K562 (cell line): ENCODE results near the gene ING5. TPM values are rescaled to one million over a fixed set of nuclear protein-coding genes. Genes with fewer than 3 reads are reported as not detected.
A peak's percentile ranks its signal among the peaks of the same experiment; 100 is the strongest.

ENCODE experiments used
- ATAC-seq: fragments of 200-7000 bp; cut with Tn5 transposase; 3 replicates; pipeline ENCODE4 v1.9.1; 2020; ENCODE audit warnings: moderate library complexity
- BruUV-seq: library from RNA; stranded (reverse); fragments of 400-500 nt; replicated peaks from 2 replicates; lab custom pipeline; 2021; lab: Mats Ljungman, UMichigan
- CTCF ChIA-PET: fragments of 300-600 bp; formaldehyde crosslinking; extraction: SDS; loops from one replicate; lab custom pipeline; 2021; ENCODE audit warnings: low intra/inter-chr PET ratio; lab: Yijun Ruan, JAX
- POLR2A ChIA-PET: fragments of 300-600, 350-650 bp; sonication (Branson Sonifier 250); formaldehyde crosslinking; extraction: SDS; loops from one replicate; lab custom pipeline; 2021; ENCODE audit warnings: antibody characterized with exemption, inconsistent platforms; lab: Yijun Ruan, JAX
- DNase-seq, 4 experiments: peaks; one replicate each; pipeline versions ENCODE4 v3.0.0 to v3.0.0-alpha.2; 2011 to 2018; ENCODE audit warnings: low spot score in 3 of 4, mixed read lengths in 3 of 4; ENCODE audit errors: extremely low read depth in 1 of 4
- FAIRE-seq: peaks from 2 replicates; lab custom pipeline; 2011; peaks lifted over from hg19 to GRCh38; lab: Jason Lieb, UNC
- H2AFZ ChIP-seq: 2 replicates; pipeline ENCODE4 v1.6.0; 2011; ENCODE audit warnings: low read depth, low read length, control low read depth, inconsistent platforms
- H3K27ac ChIP-seq: fragments of 200-600 bp; 3 replicates; pipeline ENCODE4 v1.8.0; 2011; ENCODE audit warnings: low read depth, mild to moderate bottlenecking, control low read depth, inconsistent platforms, low read length, moderate library complexity, mixed read lengths; ENCODE audit errors: extremely low read depth
- H3K27me3 ChIP-seq, 2 experiments: fragments of 300-600 bp in 1 of 2; 2 replicates in 1 of 2; 3 replicates in 1 of 2; pipeline versions ENCODE4 v1.6.0 to v1.8.0; 2011; ENCODE audit warnings: inconsistent platforms in 2 of 2, low read length in 2 of 2, mild to moderate bottlenecking in 1 of 2, mixed read lengths in 1 of 2, moderate library complexity in 1 of 2; ENCODE audit not compliant: control insufficient read depth in 2 of 2, insufficient read depth in 2 of 2
- H3K36me3 ChIP-seq: fragments of 300-600 bp; 3 replicates; pipeline ENCODE4 v1.8.0; 2011; ENCODE audit warnings: mild to moderate bottlenecking, low read length, inconsistent platforms; ENCODE audit not compliant: control insufficient read depth, insufficient read depth
- H3K4me1 ChIP-seq, 2 experiments: fragments of 200-600 bp in 1 of 2; replicated peaks in 1 of 2; 2 replicates in 1 of 2; 3 replicates in 1 of 2; pipeline versions ENCODE4 v1.5.1 to v1.8.0; 2011; ENCODE audit warnings: inconsistent platforms in 2 of 2, low read length in 2 of 2, mild to moderate bottlenecking in 1 of 2, mixed read lengths in 1 of 2, moderate library complexity in 1 of 2; ENCODE audit not compliant: control insufficient read depth in 2 of 2, insufficient read depth in 2 of 2
- H3K4me2 ChIP-seq: 2 replicates; pipeline ENCODE4 v1.6.1; 2011; ENCODE audit warnings: low read length, control low read depth, inconsistent platforms, mixed read lengths; ENCODE audit not compliant: insufficient read depth
- H3K4me3 ChIP-seq: fragments of 200-600 bp; sonication (generic), shearing (Covaris generic); 2 replicates; pipeline ENCODE4 v1.5.1; 2016; ENCODE audit warnings: control low read depth, inconsistent platforms
- H3K79me2 ChIP-seq: fragments of 200-600 bp; 3 replicates; pipeline ENCODE4 v1.8.0; 2011; ENCODE audit warnings: low read length, inconsistent platforms; ENCODE audit not compliant: control insufficient read depth, insufficient read depth
- H3K9ac ChIP-seq, 2 experiments: 2 replicates each; pipeline versions ENCODE4 v1.6.0 to v1.6.1; 2011; ENCODE audit warnings: low read depth in 2 of 2, low read length in 2 of 2, control low read depth in 1 of 2, inconsistent platforms in 1 of 2, mild to moderate bottlenecking in 1 of 2, mixed read lengths in 1 of 2; ENCODE audit not compliant: insufficient read depth in 1 of 2
- H3K9me1 ChIP-seq: one replicate; pipeline ENCODE4 v1.6.0; 2011; ENCODE audit warnings: inconsistent platforms, mild to moderate bottlenecking, low read length, moderate library complexity; ENCODE audit not compliant: control insufficient read depth, insufficient read depth
- H3K9me3 ChIP-seq: replicated peaks from 2 replicates; pipeline ENCODE4 v1.5.1; 2011; ENCODE audit warnings: low read depth, low read length, inconsistent platforms; ENCODE audit not compliant: control insufficient read depth, insufficient read depth
- H4K20me1 ChIP-seq: replicated peaks from 2 replicates; pipeline ENCODE4 v1.6.1; 2011; ENCODE audit warnings: low read length, inconsistent platforms, mixed read lengths; ENCODE audit not compliant: control insufficient read depth, insufficient read depth
- EP300 ChIP-seq: IDR thresholded peaks from 2 replicates; pipeline ENCODE4 v1.6.1; 2012; ENCODE audit warnings: low read length, improper control_type of control experiment
- FOXP1 ChIP-seq: sonication (generic); formaldehyde crosslinking; IDR thresholded peaks from 2 replicates; pipeline ENCODE4 v1.8.0; 2022; ENCODE audit warnings: mild to moderate bottlenecking, missing genetic modification reagents
- NUFIP1 ChIP-seq: fragments of 450-650 bp; IDR thresholded peaks from 2 replicates; pipeline ENCODE4 v1.6.1; 2018; ENCODE audit not compliant: partially characterized antibody
- POLR2AphosphoS2 ChIP-seq: IDR thresholded peaks from 2 replicates; pipeline ENCODE4 v1.6.1; 2012; ENCODE audit warnings: low read length, improper control_type of control experiment
- RUNX1 ChIP-seq: sonication (generic); IDR thresholded peaks from 2 replicates; pipeline ENCODE4 v1.6.1; 2016; ENCODE audit warnings: antibody characterized with exemption, low read depth
- SMARCA4 ChIP-seq: fragments of 450-650 bp; IDR thresholded peaks from 2 replicates; pipeline ENCODE4 v1.6.1; 2016
- TAF15 ChIP-seq: fragments of 200-400 bp; formaldehyde crosslinking; IDR thresholded peaks from 2 replicates; pipeline ENCODE4 v1.6.1; 2017; ENCODE audit warnings: mild to moderate bottlenecking, low read depth, low read length, moderate library complexity
- ZNF217 ChIP-seq: sonication (generic); formaldehyde crosslinking; IDR thresholded peaks from 2 replicates; pipeline ENCODE4 v1.8.0; 2022; ENCODE audit warnings: mild to moderate bottlenecking, missing genetic modification reagents
- WGBS: fragments of 100-300 bp; shearing (Covaris generic); methylation state at CpG from one replicate; pipeline ENCODE4 v1.1.6; 2016; ENCODE audit warnings: low coverage, mixed read lengths; ENCODE audit not compliant: insufficient coverage; ENCODE audit errors: missing lambda C conversion rate; 5-methylcytosine and 5-hydroxymethylcytosine counted together
- in situ Hi-C: fragments of 300-500 bp; cut with MboI; formaldehyde crosslinking; loops from 4 replicates; pipeline ENCODE4 v1.15.0; 2018; ENCODE audit warnings: inconsistent platforms, mixed read lengths
- intact Hi-C: fragments of 100-400 bp; cut with micrococcal nuclease; formaldehyde crosslinking; loops from 2 replicates; pipeline ENCODE4 v1.14.2; 2022
- polyA plus RNA-seq, 8 experiments: library from polyadenylated mRNA; depleted of rRNA in 4 of 8; stranded (reverse) in 5 of 8; unstranded in 3 of 8; fragments of >200 nt; fragmentation: Nextera tagmentation in 2 of 8; fragmentation: Illumina TruSeq in 1 of 8; extraction: Ambion mirVana in 2 of 8; extraction: Trizol in 1 of 8; gene quantifications; 2 replicates each; pipeline versions ENCODE4 v1.2.1 to v1.2.3, GENCODE V29; 2011 to 2014; ENCODE audit warnings: inconsistent platforms in 1 of 8, missing spikeins in 1 of 8
- total RNA-seq, 7 experiments: library from RNA; depleted of rRNA in 6 of 7; stranded (reverse); fragments of >200 nt in 6 of 7; fragmentation: Illumina TruSeq in 2 of 7; extraction: Trizol in 2 of 7; gene quantifications; 2 replicates each; pipeline versions ENCODE4 v1.2.1 to v1.2.3, GENCODE V29; 2011 to 2021; ENCODE audit warnings: low replicate concordance in 1 of 7
- TF ChIP-seq, protein P1 (sequence below): fragments of 200-400 bp; formaldehyde crosslinking; IDR thresholded peaks from 2 replicates; pipeline ENCODE4 v1.6.1; 2017; ENCODE audit warnings: mild to moderate bottlenecking, low read depth, low read length, moderate library complexity
- TF ChIP-seq, protein P2 (sequence below): fragments of 250-450 bp; sonication (Bioruptor Pico); IDR thresholded peaks from 2 replicates; pipeline ENCODE4 v1.4.0; 2020; ENCODE audit warnings: mild to moderate bottlenecking
- TF ChIP-seq, protein P3 (sequence below), 3 experiments: IDR thresholded peaks in 2 of 3; conservative IDR thresholded peaks in 1 of 3; 2 replicates each; pipeline ENCODE4 v1.5.1; 2011 to 2012; ENCODE audit warnings: low read length in 3 of 3, mild to moderate bottlenecking in 3 of 3, control low read depth in 2 of 3, improper control_type of control experiment in 1 of 3, inconsistent platforms in 1 of 3, low read depth in 1 of 3, mixed read lengths in 1 of 3, moderate library complexity in 1 of 3; ENCODE audit not compliant: insufficient read depth in 2 of 3

ING5 gene
- total and polyA plus RNA-seq, 9 of the 15 experiments (the other 6 are each of a cell fraction or from before 2014, with no cell fraction given), result 10.4 to 53.3 (median 27.9) TPM

DNA sequence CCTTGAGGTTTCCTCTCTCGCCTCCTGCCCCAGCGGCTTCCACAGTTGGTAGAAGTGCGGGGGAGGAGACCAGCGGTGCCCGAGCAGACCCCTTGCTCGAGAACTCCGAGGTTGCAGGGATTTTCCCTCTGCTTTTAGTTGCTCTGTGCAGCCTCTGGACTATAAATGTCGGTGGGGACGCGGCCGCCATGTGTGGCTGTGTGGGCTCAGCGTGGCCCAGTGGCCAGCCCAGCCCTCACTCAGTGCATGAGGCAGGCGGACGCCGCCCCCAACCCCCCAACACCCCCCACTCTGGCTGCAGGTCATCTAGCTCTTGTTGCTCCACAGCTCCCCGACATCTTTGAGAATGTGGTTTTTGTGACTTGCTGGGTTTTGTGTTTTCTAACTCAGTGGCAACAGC lies 17.3 kb downstream of the ING5 start:
- no peaks in the 10 kb centered on the region for H3K9me3 ChIP-seq
- H3K79me2 ChIP-seq, result no peaks in the 10 kb centered on the region
- H2AFZ ChIP-seq, result no peak overlapping the region
- intact Hi-C loops (no loop called here), in situ Hi-C loops (no loop called here)
- ATAC-seq (no peak), FAIRE-seq (no peak), DNase-seq (peak in 1 of 4 experiments; percentile 2)
- peaks cover 69% of the 10 kb centered on the region; the same call in 2 of the 3 replicates for H3K36me3 ChIP-seq
- WGBS, result 90% methylated on average over 4 of the region's 16 CpGs
- no peak overlapping the region for H3K4me3 ChIP-seq
- CTCF ChIA-PET, result no interaction called here
- POLR2A ChIA-PET, result no interaction called here
- TF ChIP-seq ZNF217 (CRISPR knock-in tag) (no peak), RUNX1 (no peak), FOXP1 (CRISPR knock-in tag) (no peak), NUFIP1 (no peak), EP300 (no peak), POLR2AphosphoS2 (no peak), TAF15 (no peak), SMARCA4 (no peak)
- TF ChIP-seq, protein P1, sequence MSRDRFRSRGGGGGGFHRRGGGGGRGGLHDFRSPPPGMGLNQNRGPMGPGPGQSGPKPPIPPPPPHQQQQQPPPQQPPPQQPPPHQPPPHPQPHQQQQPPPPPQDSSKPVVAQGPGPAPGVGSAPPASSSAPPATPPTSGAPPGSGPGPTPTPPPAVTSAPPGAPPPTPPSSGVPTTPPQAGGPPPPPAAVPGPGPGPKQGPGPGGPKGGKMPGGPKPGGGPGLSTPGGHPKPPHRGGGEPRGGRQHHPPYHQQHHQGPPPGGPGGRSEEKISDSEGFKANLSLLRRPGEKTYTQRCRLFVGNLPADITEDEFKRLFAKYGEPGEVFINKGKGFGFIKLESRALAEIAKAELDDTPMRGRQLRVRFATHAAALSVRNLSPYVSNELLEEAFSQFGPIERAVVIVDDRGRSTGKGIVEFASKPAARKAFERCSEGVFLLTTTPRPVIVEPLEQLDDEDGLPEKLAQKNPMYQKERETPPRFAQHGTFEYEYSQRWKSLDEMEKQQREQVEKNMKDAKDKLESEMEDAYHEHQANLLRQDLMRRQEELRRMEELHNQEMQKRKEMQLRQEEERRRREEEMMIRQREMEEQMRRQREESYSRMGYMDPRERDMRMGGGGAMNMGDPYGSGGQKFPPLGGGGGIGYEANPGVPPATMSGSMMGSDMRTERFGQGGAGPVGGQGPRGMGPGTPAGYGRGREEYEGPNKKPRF, result no peak
- TF ChIP-seq, protein P2, sequence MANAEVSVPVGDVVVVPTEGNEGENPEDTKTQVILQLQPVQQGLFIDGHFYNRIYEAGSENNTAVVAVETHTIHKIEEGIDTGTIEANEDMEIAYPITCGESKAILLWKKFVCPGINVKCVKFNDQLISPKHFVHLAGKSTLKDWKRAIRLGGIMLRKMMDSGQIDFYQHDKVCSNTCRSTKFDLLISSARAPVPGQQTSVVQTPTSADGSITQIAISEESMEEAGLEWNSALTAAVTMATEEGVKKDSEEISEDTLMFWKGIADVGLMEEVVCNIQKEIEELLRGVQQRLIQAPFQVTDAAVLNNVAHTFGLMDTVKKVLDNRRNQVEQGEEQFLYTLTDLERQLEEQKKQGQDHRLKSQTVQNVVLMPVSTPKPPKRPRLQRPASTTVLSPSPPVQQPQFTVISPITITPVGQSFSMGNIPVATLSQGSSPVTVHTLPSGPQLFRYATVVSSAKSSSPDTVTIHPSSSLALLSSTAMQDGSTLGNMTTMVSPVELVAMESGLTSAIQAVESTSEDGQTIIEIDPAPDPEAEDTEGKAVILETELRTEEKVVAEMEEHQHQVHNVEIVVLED (CRISPR knock-in tag), result no peak
- TF ChIP-seq, protein P3, sequence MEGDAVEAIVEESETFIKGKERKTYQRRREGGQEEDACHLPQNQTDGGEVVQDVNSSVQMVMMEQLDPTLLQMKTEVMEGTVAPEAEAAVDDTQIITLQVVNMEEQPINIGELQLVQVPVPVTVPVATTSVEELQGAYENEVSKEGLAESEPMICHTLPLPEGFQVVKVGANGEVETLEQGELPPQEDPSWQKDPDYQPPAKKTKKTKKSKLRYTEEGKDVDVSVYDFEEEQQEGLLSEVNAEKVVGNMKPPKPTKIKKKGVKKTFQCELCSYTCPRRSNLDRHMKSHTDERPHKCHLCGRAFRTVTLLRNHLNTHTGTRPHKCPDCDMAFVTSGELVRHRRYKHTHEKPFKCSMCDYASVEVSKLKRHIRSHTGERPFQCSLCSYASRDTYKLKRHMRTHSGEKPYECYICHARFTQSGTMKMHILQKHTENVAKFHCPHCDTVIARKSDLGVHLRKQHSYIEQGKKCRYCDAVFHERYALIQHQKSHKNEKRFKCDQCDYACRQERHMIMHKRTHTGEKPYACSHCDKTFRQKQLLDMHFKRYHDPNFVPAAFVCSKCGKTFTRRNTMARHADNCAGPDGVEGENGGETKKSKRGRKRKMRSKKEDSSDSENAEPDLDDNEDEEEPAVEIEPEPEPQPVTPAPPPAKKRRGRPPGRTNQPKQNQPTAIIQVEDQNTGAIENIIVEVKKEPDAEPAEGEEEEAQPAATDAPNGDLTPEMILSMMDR (IDR thresholded peaks at IDR 0.05 in 2 of 3, conservative IDR thresholded peaks at IDR 0.05 in 1 of 3; ENCODE audit: insufficient read depth in 2 of 3, low read depth in 1 of 3, low read length in 3 of 3), result no peak
- H3K4me2 ChIP-seq, result no peak overlapping the region
- H3K27ac ChIP-seq, result no peak overlapping the region
- H3K9me1 ChIP-seq, result no peaks in the 10 kb centered on the region
- BruUV-seq, result no TSS peak
- no peaks in the 10 kb centered on the region for H3K27me3 ChIP-seq
- H3K9ac ChIP-seq, result no peak overlapping the region
- H3K4me1 ChIP-seq, result no peaks in the 10 kb centered on the region; a peak in 1 of 5 replicates
- H4K20me1 ChIP-seq, result no peaks in the 10 kb centered on the region
